Uterus (tissue), 2 donors: ENCODE data around the gene CMTM5.

ENCODE experiments used
- CTCF ChIP-seq, 4 experiments: fragments of 200-600 bp in 2 of 4; fragments of 450-650 bp in 2 of 4; sonication (generic) in 2 of 4; IDR thresholded peaks; one replicate each; pipeline ENCODE4 v1.5.1; 2016 to 2019; ENCODE audit warnings: antibody characterized with exemption in 4 of 4, mild to moderate bottlenecking in 2 of 4, moderate library complexity in 1 of 4
- POLR2A ChIP-seq, 2 donors: fragments of 450-650 bp; IDR thresholded peaks; one replicate each; pipeline ENCODE4 v1.6.1; 2016; ENCODE audit warnings: antibody characterized with exemption in 2 of 2, mild to moderate bottlenecking in 1 of 2, moderate library complexity in 1 of 2

- TF ChIP-seq CTCF (IDR thresholded peaks at IDR 0.05): no peak
- TF ChIP-seq POLR2A (IDR thresholded peaks at IDR 0.05): no peak
These were observed 29.4 kb downstream of the CMTM5 start for GRCh38 chr14:23406244-23406643.
